ENCODE results near the gene SMIM44.
"Not testable (repeated sequence)": the region's sequence is repeated elsewhere in the genome, so short reads cannot be mapped to it uniquely, and the experiment has no call there.

The SMIM44 gene

GRCh38 chr19:3516675-3517207 is 33.5 kb upstream of the SMIM44 start:
- peak; percentile 45 for DNase-seq

- no peak for DNase-seq
Measured at GRCh38 chr19:3515891-3516422, 32.7 kb upstream of the SMIM44 start.

GRCh38 chr19:3514930-3515329 is 31.7 kb upstream of the SMIM44 start:
- no peak for DNase-seq

- no peak for DNase-seq
Measured at GRCh38 chr19:3513229-3514140, 30.2 kb upstream of the SMIM44 start.

- no peak for DNase-seq
Measured at GRCh38 chr19:3512562-3513228, 29.5 kb upstream of the SMIM44 start.

- no peak for DNase-seq
Measured at GRCh38 chr19:3511506-3512251, 28.4 kb upstream of the SMIM44 start.

GRCh38 chr19:3510727-3511126 is 27.5 kb upstream of the SMIM44 start:
- no peak for DNase-seq

GRCh38 chr19:3509566-3509989 is 26.3 kb upstream of the SMIM44 start:
- DNase-seq = peak; percentile 68

GRCh38 chr19:3508771-3509535 is 25.7 kb upstream of the SMIM44 start:
- peak; percentile 47 for DNase-seq

GRCh38 chr19:3508121-3508661 is 24.9 kb upstream of the SMIM44 start:
- DNase-seq = not testable (repeated sequence)

GRCh38 chr19:3507371-3508120 is 24.3 kb upstream of the SMIM44 start:
- DNase-seq = peak; percentile 52

- peak; percentile 49 for DNase-seq
Measured at GRCh38 chr19:3506384-3507340, 23.4 kb upstream of the SMIM44 start.

- peak; percentile 99 for DNase-seq
Measured at GRCh38 chr19:3505598-3506383, 22.6 kb upstream of the SMIM44 start, which contains the start of gene FZR1. FZR1 (plus strand) TSS chr19:3506311; CDS start chr19:3522990, 16,679 bp downstream.

- no peak for DNase-seq
Measured at GRCh38 chr19:3504735-3505134, 21.5 kb upstream of the SMIM44 start.

- DNase-seq = no peak
Measured at GRCh38 chr19:3503036-3503572, 19.9 kb upstream of the SMIM44 start.

GRCh38 chr19:3501780-3502179 is 18.5 kb upstream of the SMIM44 start:
- no peak for DNase-seq

GRCh38 chr19:3500429-3501101 is 17.3 kb upstream of the SMIM44 start, which contains the start of gene DOHH:
DOHH (minus strand) TSS chr19:3500674; CDS start chr19:3496814, 3,860 bp downstream.
- DNase-seq = peak; percentile 97

Data from stimulated activated CD8-positive, alpha-beta memory T cell treated with anti-CD3 and anti-CD28 coated beads, Interleukin-4, amount 100 ng/mL, for 48 hours (primary cell).